WERI-Rb-1 (cell line): ENCODE data around the gene FSTL4.

ENCODE experiments used
- DNase-seq: peaks from one replicate; pipeline ENCODE4 v3.0.0-alpha.2; 2020
- H3K27ac ChIP-seq: fragments of 250-450 bp; sonication (Bioruptor Pico); 2 replicates; pipeline ENCODE4 v1.5.1; 2020; ENCODE audit warnings: mild to moderate bottlenecking, moderate library complexity
- H3K27me3 ChIP-seq: fragments of 250-450 bp; sonication (Bioruptor Pico); 2 replicates; pipeline ENCODE4 v1.5.1; 2021; ENCODE audit warnings: mild to moderate bottlenecking, low read depth, moderate library complexity; ENCODE audit not compliant: insufficient read depth, severe bottlenecking
- H3K36me3 ChIP-seq: fragments of 250-450 bp; sonication (Bioruptor Pico); 2 replicates; pipeline ENCODE4 v1.5.1; 2020; ENCODE audit warnings: mild to moderate bottlenecking, moderate library complexity
- H3K4me3 ChIP-seq: 2 replicates; pipeline ENCODE4 v1.5.1; 2011; ENCODE audit warnings: low read depth, mild to moderate bottlenecking, control low read depth, low read length
- H3K9me3 ChIP-seq: fragments of 250-450 bp; sonication (Bioruptor Pico); 2 replicates; pipeline ENCODE4 v1.5.1; 2021; ENCODE audit warnings: mild to moderate bottlenecking, moderate library complexity; ENCODE audit not compliant: severe bottlenecking
- CTCF ChIP-seq: IDR thresholded peaks from 2 replicates; pipeline ENCODE4 v1.5.1; 2011; ENCODE audit warnings: low read depth, mild to moderate bottlenecking, control low read depth, inconsistent platforms, low read length

FSTL4 gene

DNA sequence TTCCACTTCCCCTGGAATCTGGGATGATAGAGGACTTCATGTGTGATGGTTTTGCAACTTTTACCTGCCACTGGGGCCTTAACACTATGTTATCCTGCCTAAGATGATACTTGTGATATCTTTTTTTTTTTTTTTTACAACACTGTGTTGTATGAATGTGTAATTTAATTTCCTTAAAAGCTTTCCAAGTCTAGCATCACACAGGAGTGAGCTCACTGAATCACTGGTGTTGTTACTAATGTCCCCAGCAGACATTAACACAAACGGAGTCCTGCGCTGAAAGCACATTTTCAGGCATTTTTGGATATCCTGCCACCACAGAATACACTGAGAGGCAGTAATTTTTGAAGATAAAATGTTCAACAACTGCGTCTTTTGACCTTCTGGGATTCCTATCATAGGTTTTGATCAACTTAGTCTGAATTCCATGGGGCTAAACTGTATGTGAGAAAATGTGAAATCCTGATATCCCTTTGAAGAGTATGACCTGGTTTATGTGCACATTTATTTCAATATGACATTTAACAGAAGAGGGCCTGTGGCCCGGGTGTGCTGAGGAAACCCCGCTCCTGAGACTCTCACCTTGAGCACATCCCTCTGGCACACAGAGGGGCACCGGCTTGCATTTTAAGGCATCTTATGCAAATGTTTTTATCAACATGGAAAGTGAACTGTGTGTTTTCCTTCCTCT is 118.0 kb downstream of the FSTL4 start:
- H3K27ac ChIP-seq = no peak overlapping the region
- DNase-seq = no peak
- H3K4me3 ChIP-seq = no peak overlapping the region
- H3K27me3 ChIP-seq = no peaks in the 10 kb centered on the region
- H3K36me3 ChIP-seq = no peaks in the 10 kb centered on the region
- peaks cover 4% of the 10 kb centered on the region for H3K9me3 ChIP-seq
- no peak for TF ChIP-seq CTCF

DNA sequence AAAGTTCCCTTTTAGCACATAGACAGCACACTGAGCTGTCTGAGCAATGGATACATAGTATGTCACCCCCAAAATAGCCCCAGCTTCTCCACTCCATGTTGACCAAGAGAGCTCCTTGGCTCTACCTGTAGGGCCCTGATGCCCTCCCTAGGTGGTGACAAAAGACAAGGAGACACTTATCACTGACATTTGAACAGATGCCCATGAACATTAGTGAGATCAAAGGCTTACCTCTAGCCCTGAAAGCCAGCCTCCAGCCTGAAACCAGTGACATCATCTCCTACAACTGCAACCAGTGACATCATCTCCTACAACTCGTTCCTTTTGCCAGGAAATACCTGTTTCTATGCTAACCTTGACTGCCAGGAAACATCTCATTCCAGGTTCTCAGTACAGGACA is 122.7 kb downstream of the FSTL4 start:
- peak; percentile 79 for DNase-seq
- Histone ChIP-seq H3K36me3 (no peaks in the 10 kb centered on the region), H3K9me3 (peaks cover 4% of the 10 kb centered on the region), H3K27ac (no peak overlapping the region), H3K4me3 (no peak overlapping the region), H3K27me3 (no peaks in the 10 kb centered on the region)
- TF ChIP-seq CTCF = peak; percentile 79

DNA sequence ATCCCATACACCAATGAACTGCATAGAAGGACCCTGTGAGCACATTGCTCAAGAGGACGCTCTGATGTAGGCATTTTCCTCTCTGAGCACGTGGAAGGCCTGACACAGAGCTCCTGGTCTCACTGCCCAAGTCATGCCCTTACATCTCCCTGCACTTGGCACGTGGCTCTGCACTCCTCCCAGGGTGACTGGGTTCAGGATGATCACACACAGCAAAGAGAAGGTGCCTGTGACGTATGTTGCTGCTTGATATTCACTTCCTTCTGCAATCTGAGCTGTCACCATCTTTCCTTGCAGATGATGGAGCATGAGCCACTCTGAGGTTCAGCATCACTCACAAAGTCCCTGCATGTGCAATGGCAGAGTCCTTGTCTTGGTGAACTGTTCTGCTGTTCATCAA is 125.2 kb downstream of the FSTL4 start:
- Histone ChIP-seq H3K36me3 (no peaks in the 10 kb centered on the region), H3K27me3 (no peaks in the 10 kb centered on the region), H3K27ac (no peak overlapping the region), H3K4me3 (no peak overlapping the region), H3K9me3 (peaks cover 2% of the 10 kb centered on the region)
- TF ChIP-seq CTCF = no peak
- DNase-seq = no peak

DNA sequence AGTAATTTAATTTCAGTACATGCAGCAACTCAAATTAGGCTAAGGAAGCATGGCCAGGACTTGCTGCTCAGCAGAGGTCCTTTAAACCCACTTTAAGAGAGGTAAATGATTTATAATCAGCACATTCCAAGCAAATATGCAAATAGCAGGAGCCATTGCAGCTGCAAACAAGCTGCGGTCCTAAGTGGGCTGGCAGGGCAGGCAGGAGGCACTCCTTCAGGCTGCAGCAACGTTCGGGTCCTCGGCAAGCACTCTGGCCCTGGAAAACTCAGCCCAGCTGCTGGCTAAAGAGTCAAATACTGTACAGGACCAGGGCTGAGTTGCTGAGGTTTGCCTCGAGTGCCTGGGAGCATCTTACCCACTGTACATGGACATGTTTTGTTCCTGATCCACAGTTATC is 126.9 kb downstream of the FSTL4 start:
- DNase-seq = no peak
- H3K27ac ChIP-seq = no peak overlapping the region
- no peaks in the 10 kb centered on the region for H3K27me3 ChIP-seq
- peaks cover 2% of the 10 kb centered on the region for H3K9me3 ChIP-seq
- TF ChIP-seq CTCF = no peak
- H3K36me3 ChIP-seq = no peaks in the 10 kb centered on the region
- H3K4me3 ChIP-seq = no peak overlapping the region

- no peak for TF ChIP-seq CTCF
- Histone ChIP-seq H3K4me3 (no peak overlapping the region), H3K9me3 (peaks cover 2% of the 10 kb centered on the region), H3K36me3 (no peaks in the 10 kb centered on the region), H3K27me3 (no peaks in the 10 kb centered on the region), H3K27ac (no peak overlapping the region)
- no peak for DNase-seq
Observed at GRCh38 chr5:133483406-133484090, 128.8 kb downstream of the FSTL4 start.
